HG02884 (cell line): ENCODE results near the gene PREX1.
"Not testable (repeated sequence)": the region's sequence is repeated elsewhere in the genome, so short reads cannot be mapped to it uniquely, and the experiment has no call there.

Experiments
- ATAC-seq: cut with Tn5 transposase; IDR thresholded peaks from one replicate; pipeline ENCODE4 v1.9.1; 2021; ENCODE audit warnings: mild to moderate bottlenecking, moderate library complexity; ENCODE audit not compliant: unreplicated experiment

PREX1 gene

GRCh38 chr20:48779435-48779834 lies 48.4 kb downstream of the PREX1 start:
- no peak for ATAC-seq

- no peak for ATAC-seq
Observed at GRCh38 chr20:48777821-48778220, 50.0 kb downstream of the PREX1 start.

DNA sequence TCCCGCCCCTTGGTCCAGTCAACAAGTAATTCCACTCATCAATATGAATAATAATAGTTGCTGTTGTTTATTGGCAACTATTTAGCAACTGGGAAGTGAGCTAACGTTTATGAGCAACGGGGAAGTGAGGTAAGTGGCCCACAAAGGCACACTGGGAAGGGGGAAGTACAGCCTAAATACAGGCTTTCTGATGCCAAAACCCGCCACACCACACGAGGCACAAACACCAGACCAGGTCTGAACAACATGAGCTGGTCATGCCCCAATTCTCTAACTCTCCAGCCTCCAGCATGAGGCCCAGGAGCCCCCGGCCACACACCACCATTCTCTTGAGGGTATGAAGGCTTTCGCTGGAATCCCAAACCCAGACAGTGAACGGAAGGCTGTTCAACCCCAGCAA lies 50.8 kb downstream of the PREX1 start:
- no peak for ATAC-seq

DNA sequence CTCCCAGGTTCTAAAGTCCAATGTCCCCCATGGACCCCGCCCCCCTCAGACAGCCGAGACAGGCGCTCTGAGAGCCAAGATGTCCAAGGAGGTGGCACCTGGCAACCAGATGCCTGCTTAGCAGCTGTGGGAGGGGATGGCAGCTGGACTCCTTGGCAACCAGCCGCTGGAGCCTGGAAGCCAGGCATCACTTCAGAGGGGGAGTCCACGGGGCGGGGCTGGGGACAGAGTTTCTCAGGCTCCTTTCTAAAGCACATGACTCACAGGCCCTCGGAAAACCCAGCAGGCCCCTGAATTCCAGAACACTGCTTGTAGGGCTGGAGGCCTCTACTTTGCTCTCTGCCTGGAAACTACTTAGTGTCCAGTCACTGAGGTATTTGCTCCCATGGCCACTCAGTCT lies 51.5 kb downstream of the PREX1 start:
- ATAC-seq = no peak

DNA sequence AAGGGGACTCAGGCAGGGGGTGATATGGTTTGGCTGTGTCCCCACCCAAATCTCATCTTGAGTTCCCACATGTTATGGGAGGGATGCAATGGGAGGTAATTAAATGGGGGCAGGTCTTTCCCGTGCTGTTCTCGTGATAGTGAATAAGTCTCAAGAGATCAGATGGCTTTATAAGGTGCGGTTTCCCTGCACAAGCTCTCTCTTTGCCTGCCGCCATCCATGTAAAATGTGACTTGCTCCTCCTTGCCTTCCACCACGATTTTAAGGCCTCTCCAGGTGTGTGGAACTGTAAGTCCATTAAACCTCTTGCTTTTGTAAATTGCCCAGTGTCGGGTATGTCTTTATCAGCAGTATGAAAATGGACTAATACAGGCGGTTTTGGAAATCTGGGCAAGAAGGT lies 52.3 kb downstream of the PREX1 start:
- not testable (repeated sequence) for ATAC-seq

DNA sequence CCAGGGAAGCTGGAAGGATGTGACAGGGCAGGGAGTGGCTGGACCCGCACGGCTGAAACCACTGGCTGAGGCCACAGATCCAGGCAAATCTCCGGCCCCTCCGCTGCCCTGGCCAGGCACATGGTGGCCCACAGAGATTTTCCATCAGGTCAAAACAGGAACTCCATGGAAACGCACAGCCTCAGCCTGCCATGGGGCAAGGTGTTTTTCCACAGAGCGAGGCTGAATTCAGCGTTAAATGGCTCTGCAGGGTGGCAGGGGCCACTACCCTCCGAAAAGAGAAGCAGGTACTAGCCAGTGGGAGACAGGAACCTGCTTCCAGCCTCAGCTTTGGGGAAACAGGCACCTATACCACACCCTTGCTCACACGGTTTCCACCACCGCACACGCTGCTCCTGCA lies 53.1 kb downstream of the PREX1 start:
- ATAC-seq = no peak

- ATAC-seq = no peak
Observed at GRCh38 chr20:48773837-48774418, 53.9 kb downstream of the PREX1 start.

- no peak for ATAC-seq
Observed at GRCh38 chr20:48772183-48772976, 55.4 kb downstream of the PREX1 start.

DNA sequence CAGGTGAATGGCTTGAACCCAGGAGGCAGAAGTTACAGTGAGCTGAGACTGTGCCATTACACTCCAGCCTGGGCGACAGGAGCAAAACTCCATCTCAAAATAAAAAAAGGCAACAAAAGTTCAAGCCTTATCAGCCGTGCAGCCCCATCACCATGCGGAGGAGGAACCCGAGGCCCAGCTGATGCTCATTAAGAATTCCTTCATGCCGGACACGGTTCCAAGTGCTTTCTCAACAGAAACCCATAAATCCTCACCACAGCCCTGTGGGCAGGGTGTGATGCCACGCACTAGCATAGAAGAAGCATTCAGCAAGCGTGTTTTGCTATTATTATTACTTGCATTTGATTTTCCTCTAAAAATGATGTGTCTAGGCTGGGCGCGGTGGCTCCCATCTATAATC lies 56.3 kb downstream of the PREX1 start:
- no peak for ATAC-seq

DNA sequence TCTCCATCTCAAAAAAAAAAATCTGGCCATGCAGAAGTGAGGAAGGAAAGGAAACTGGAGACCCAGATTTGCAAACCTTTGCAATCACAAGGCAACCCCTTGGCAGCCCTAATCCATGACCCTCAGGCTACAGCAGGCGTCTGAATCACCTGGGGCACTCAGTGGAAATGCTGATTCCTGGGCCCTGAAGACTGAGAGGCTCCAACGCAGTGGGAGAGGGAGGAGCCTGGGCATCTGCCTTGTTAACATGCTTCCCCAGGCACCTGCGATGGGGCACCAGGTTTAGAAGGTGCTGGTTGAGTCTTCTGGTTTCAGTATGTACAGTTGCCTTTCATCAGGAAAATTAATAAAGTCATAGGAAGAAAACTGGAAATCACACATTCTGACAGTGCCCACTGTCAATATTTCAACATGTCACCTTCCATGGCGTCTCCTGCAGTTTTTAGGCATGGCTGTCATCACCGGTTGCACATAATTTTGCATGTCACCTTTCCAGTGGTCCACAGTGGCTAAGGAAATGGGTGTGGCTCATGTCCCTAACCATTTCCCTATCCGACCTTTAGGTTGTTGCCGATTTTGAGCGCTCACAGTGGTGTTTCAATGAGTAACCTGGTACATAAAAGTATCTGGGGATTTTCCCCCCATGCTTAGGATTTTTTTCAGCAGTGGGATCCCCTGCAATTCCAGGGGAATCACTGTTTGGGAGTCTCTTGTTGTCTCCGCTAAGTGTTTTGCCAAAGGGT lies 56.9 kb downstream of the PREX1 start:
- no peak for ATAC-seq

DNA sequence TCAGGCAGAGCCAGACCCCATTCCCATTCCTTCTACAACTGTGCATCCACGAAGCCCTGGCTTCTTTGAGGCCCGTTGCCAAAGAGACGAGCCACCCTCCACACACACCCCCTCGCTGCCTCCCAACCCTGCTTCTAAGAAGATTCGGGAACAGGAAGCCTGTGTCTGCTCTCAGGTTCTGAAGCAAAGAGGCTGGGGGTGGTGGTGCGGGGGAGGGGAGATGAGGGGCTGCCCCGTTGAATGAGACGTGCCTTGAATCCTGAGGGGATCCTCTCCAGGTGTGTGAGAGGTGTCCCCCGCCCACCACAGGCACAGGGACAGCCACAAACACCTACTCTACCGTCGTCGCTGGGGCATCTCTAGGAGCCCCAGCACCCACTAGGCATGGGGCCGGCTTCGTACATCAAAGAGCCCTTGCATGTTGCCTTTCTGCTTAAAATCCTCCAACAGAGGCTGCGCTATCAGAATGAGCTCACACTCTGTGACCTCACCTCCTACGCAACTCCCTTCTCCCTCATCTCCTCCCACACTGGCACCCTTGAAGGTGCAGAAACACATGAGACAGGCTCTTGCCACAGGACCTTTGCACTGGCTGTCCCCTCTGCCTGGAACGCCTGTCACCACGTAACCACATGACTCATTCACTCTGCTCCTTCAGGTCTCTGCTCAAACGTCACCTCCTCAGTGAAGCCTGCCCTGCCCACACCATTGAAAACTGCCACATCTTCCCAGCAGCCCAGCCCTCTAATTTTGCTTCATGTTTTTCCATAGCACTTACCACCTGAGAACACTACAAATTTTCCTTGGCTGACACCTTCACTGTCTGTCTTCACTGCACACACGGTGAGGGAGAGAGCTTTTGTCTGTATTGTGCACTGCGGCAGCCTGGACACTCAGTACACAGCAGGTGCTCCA lies 58.5 kb downstream of the PREX1 start:
- no peak for ATAC-seq

- no peak for ATAC-seq
Observed at GRCh38 chr20:48766961-48767960, 60.5 kb downstream of the PREX1 start.

GRCh38 chr20:48766205-48766604 lies 61.6 kb downstream of the PREX1 start:
- no peak for ATAC-seq

GRCh38 chr20:48765359-48765758 lies 62.4 kb downstream of the PREX1 start:
- no peak for ATAC-seq

DNA sequence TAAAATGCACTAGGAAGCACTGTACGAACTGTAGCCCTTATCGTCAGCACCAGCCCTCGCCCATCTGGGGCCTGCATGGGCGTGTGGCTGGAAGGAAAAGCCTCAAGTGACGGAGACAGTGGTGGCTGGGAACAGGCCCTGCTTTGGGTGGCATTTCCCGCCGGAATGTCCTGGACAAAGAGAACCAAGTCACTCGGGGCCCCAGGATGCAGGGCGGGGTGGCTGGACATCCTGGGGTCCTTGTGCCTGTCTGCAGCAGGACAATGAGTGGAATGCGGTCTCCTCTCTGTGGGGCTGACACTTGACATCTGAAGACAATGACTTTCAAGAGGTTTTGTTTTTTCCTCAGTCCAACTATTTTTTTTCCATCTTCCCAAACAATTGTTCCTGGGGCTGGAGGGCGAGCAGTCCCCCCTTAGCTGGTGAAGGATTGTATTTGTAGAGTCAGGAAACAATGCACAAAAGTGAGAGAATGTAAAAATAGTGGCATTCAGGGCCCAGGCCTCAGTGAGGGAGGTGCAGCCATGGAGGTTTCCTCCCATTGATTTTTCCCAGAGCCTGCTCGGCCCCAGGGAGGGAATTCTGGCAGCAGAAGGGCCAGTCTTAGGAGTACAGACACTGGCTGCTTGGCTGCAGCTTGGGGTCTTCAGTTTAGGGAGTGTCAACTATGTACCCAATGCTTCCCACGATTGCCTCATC lies 64.4 kb downstream of the PREX1 start:
- no peak for ATAC-seq

DNA sequence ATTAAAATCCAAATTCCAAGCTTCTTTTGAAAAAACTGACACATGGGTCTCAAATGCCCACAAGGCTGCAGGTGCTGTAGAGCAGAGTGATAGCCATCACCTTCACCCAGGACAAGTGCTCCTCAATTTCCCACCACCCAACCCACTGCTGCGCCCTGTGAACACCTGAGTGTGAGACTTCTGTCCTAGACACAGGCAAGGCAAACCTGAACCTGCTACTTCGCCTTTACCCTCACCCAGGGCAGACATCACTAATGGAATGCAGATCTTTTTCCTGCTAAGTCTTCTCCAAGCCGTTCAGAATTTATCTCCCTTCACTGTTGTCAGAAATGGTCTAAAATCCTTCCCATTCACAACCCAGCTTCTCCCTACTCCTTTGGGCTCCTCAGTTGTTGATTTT lies 65.9 kb downstream of the PREX1 start:
- ATAC-seq = no peak

DNA sequence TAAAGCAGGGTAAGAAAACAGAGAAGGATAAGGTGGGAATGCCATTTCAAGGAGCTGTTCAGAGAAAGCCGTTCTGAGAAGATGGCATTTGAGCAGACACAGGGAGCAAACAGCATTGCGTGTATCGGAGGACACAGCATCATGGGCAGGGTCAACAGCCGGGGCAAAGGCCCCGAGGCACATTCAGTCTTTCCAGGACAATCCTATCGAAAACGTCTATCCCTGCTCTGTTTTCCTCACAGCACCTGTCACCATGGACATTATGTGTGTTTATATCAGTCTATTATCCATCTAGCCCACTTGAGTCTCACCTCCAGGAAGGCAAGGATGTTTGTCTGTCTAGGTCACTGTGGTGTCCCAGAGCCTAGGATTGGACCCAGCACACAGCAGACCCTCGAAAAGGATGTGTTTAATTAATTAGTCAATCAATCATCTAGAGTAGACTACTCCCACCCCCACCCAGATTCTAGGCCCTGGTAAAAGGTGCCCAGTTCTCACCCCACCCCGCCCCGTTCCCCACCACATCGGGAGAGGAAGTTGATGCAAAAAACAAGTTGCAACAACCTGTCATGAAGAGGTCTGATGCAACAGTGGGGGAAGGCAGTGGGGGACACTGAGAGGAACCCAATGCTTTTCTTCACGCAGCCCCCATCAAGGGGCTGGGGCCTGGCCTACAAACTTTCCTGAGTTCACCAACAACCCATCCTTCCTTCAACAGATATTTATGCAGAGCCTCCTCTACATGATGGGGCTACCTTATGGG lies 66.6 kb downstream of the PREX1 start:
- ATAC-seq = no peak

- ATAC-seq = no peak
Observed at GRCh38 chr20:48760403-48760983, 67.3 kb downstream of the PREX1 start.
